GM18526 (cell line): ENCODE measurements around the gene MYB.

Source experiments
- POLR2A ChIP-seq: IDR thresholded peaks from 3 replicates; pipeline ENCODE4 v1.6.1; 2011; ENCODE audit not compliant: insufficient read length; ENCODE audit errors: extremely low read depth

Gene MYB

GRCh38 chr6:135250234-135250633 lies 69.1 kb downstream of the MYB start:
- no peak for TF ChIP-seq POLR2A

- no peak for TF ChIP-seq POLR2A
These were observed 69.8 kb downstream of the MYB start for GRCh38 chr6:135250751-135251497.

GRCh38 chr6:135251498-135252441 lies 70.7 kb downstream of the MYB start:
- no peak for TF ChIP-seq POLR2A

DNA sequence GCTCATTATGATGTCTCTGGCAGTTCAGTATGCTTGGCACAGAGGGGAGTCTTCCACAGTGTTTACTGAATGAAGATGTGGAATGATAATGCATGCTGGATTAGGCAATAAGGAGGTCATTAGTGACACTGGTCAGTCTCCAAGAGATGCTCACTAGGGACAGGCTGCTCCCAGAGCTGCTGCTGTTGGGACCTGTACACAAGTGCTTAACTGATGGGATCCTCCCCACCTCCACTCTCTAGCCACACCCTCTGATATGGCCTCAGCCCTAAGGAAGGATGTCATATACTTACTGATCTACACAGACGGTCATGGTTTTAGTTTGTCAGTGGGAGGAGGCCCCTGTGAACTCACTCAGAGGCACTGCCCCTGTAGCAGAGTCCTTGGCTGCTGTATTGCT lies 73.4 kb downstream of the MYB start:
- TF ChIP-seq POLR2A = no peak

GRCh38 chr6:135256866-135257265 lies 75.8 kb downstream of the MYB start:
- no peak for TF ChIP-seq POLR2A

DNA sequence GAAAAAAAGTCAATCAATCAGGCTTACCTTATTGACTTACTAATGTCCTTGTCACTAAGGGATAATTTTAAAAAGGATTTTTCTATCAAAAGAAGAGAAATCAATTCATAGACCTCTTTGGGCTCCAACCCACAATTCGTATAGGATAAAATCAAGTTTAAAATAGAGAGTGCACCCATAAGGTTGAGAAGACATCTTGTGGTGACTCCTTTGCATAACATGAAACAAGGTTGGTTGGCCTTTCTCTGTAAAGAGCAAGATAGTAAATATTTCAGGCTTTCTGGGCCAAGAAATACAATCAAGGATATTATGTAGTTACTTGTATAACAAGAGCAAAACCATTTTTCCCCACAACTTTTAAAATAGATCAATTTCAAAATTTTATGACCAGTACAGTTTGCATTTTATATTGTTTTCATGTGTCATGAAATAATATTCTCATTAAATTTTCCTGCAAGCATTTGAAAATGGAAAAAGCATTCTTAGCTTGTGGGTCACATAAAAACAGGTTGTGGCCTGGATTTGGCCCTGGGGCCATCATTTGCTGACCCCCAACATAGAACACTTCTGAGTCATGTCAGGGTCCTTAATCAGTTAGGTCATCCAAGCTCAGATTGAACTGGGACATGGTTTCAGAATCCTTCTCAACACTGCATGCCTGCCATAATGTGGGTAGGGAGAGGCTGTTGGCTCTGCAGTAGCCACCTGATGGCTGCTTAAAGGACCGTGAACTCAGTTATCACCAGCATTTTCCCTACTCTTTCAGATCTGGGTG lies 76.7 kb downstream of the MYB start:
- no peak for TF ChIP-seq POLR2A

- TF ChIP-seq POLR2A = no peak
These were observed 77.9 kb downstream of the MYB start for GRCh38 chr6:135258970-135259369.

- no peak for TF ChIP-seq POLR2A
These were observed 79.5 kb downstream of the MYB start for GRCh38 chr6:135260612-135261011.

- TF ChIP-seq POLR2A = no peak
These were observed 81.0 kb downstream of the MYB start for GRCh38 chr6:135261872-135262725.

GRCh38 chr6:135265278-135265677 lies 84.2 kb downstream of the MYB start:
- no peak for TF ChIP-seq POLR2A

DNA sequence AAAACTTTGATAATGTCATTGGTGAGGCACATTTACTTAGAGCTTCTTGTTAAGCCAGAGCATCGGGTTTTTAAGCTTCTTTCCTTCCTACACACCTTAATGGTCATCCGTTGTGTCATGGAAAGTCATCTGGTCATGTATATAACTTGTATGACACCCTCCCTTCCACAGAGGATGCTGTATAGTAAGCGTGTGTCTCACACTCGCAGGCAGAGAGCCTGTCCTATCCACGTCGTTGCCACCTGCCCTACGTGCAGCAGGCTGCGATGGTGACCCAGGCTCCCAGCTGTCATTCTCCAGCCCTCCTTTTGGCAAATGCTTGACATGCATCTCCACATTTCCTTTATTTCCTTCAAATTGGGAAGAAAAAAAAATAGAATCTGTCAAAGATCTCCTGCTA lies 85.6 kb downstream of the MYB start:
- no peak for TF ChIP-seq POLR2A

DNA sequence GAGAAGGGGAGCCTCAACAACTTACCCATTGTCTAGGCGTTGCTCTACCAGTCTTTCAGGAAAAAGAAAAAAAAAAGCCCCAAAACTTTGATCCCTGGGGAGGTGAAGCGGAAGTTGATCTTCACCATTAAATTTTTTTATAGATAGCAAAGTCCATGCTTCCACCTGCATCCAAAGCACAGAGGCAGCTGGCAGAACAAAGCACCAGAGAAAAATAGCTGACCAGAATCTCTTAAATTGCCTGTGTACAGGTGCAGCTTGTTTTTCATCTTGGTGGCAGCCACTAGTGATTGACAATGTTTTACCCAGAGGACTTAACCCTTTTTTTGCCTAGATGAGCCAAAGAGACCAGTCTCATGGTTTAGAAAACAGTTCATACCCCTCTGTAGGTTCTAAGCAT lies 86.0 kb downstream of the MYB start:
- TF ChIP-seq POLR2A = no peak

DNA sequence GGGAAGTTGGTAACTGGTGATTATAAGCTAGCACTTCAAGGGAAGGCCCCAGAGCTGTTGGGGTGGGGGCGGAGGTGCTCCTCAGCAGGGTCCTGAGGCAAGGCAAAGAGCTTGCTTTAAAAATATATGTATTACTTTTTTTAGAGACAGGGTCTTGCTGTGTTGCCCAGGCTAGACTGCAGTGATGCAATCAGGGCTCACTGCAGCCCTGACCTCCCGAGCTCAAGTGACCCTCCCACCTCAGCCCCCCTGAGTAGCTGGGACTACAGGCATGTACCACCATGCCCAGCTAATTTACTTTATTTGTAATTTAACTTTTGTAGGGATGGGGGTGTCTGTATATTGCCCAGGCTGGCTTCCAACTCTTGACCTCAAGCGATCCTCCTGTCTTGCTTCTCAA lies 87.2 kb downstream of the MYB start:
- no peak for TF ChIP-seq POLR2A

DNA sequence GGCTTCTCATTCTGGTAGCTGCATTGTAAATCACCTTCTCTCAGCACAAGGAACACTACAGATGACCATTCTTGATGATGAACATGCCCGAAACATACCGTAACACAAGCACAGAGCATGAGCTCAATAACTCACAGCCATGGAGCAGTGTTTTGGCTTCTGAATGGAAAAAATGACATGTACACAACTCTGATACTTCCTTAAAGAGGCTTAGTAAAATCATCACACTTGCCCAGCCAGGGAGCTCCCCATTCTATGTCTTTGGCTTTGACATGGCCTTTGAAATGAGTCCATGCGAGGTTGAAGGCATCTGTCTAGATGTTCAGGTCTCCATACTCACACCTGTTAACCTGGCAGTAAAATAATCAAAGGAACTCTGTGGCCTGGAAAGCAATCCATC lies 87.6 kb downstream of the MYB start:
- TF ChIP-seq POLR2A = no peak
